GM21529 (cell line): ENCODE results near the gene GDF15.
"Not testable (repeated sequence)": the region's sequence is repeated elsewhere in the genome, so short reads cannot be mapped to it uniquely, and the experiment has no call there.

Source experiments
- ATAC-seq: cut with Tn5 transposase; IDR thresholded peaks from one replicate; pipeline ENCODE4 v1.9.1; 2021; ENCODE audit not compliant: unreplicated experiment

The GDF15 gene

GRCh38 chr19:18385675-18386542, at the start of gene GDF15:
Gene GDF15 (plus strand): TSS chr19:18386158. CDS start chr19:18386190, 32 bp downstream.
- ATAC-seq = no peak

GRCh38 chr19:18338541-18338940, 47.4 kb upstream of the GDF15 start:
- no peak for ATAC-seq

DNA sequence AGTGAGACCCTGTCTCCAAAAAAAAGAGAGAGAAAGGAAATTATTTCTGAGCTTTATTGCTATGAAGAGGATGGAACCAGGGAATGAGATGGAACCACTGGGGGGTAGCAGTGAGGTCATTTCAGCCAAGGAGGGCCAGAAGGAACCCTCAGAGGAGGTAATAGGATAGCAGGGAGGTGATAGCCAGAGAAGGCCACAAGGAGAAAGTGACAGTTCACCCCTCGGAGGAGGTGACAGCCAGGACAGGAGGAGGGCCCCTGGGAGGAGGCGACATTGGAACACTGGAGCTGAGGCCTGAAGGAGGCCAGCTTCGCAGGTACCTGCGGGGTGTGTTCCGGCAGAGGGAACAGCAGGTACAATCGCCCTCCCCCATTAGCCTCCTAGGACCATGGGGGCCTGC, 46.2 kb upstream of the GDF15 start:
- no peak for ATAC-seq

DNA sequence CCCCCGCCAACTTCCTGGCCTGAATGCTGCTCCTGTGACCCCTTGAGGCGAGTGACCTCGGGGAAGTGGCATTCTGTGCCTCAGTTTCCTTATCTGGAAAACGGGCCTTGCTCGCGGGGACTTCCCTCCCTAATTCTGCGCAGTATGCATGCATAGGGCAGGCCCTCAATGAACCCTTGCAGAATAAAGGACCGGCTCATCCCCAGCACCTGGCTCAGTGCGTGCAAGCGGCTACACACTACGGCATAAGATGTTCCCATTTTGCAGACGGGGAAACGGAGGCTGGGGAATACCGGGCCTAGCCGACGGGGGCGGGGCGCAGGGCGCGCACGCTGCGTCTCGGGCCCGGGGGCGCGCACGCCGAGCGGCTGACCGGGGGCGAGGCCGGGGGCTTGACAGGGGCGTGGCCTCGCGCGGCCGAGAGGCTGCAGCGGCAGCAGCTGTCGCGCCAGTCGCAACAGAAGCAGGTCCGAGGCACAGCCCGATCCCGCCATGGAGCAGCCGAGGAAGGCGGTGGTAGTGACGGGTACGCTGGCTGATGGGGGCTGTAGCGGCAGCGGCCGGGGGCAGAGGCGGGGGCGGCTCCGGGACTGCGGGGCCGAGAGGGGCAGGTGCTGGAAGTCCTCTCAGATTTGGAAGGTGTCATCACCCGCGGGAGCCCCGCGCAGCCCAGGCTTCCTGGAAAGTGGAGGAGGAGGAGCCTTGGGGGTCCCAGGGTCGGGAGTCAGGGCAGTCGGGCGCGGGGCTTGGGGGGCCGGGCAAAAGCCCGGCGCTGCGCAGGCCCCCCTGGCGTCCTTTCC, 45.6 kb upstream of the GDF15 start, which contains the start of gene PGPEP1:
TSS of gene PGPEP1 (plus strand) at position 409 of the 800 bp plus-strand sequence. CDS start at position 493, 84 bp downstream.
- ATAC-seq = no peak

DNA sequence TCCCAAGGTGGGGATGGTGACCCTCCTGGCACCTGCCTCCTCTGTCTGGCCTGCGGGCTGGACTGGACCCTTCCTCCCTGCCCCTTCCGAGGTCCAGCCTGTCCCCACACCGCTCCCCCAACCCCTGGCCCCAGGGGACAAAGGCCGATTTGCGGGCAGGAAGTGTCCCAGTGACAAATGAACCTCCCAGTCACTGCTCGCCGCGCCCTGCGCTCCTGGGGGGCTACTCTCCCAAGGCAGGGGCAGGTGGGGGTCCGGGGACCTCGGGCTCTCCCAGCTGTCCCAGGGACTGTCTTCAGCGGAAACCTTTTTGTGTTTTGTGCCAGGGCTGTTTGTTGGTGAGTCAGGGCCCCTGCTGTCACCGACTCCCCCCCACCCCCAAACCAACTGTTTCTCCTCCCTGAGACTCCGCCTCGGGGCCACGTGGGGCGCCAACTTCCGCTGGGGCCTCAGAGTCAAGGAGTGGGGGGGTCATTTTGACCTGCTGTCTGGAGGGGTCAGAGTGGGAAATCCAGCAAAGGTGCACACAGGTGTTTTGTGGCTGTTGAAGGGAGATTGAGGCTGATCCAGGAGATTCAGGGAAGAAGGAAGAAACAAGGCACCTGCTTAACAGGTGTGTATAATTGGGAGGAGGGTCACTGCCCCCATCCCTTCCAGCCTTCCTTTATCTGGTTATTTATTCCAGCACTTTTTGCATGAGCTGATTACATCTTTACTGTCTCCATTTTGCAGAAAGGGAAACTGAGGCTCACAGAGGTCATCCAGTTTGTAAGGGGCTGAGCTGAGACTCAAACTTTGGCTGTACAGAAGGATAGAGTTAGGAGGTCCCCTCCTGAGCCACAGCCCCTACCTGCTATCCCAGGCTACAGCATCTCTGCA, 44.7 kb upstream of the GDF15 start:
- peak; percentile 56 for ATAC-seq

GRCh38 chr19:18342090-18342632, 43.8 kb upstream of the GDF15 start:
- ATAC-seq = no peak

- ATAC-seq = no peak
Measured at GRCh38 chr19:18344582-18344950, 41.4 kb upstream of the GDF15 start.

GRCh38 chr19:18345296-18345695, 40.7 kb upstream of the GDF15 start:
- ATAC-seq = no peak

DNA sequence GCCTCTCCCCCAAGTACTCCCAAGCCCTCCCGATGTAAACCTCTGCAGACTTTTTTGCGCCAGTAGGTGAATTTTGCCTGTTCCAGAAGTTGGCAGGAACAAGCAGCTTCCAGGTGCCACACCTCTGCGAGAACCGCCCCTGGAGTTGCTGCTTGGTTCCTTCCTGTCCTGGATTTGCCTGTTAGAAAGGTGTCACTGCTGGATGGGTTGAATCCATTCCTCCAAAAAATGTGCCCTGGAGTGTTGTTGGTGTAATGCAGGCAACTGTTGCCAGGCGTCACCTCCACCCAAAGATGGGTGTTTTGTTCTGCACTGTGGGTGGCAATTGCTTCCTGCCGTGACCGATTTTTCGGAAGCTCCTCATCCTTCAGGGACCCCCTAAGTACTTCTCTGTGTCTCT, 39.9 kb upstream of the GDF15 start:
- ATAC-seq = no peak

- no peak for ATAC-seq
Measured at GRCh38 chr19:18348171-18348570, 37.8 kb upstream of the GDF15 start.

DNA sequence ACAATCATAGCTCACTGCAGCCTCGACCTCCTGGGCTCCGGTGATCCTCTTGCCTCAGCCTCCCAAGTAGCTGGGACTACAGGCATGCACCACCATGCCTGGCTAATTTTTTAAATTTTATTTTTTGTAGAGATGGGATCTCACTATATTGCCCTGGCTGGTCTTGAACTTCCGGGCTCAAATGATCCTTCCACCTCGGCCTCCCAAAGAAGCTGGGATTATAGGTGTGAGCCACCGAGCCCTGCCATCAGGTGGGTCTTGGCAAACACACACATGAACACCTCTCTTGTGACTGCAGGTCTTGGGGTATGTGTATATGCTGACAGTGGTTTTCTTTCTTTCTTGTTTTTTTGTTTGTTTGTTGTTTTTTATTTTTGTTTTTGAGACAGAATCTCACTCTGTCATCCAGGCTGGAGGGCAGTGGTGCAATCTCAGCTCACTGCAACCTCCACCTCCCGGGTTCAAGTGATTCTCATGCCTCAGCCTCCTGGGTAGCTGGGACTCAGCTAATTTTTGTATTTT, 37.1 kb upstream of the GDF15 start:
- ATAC-seq = not testable (repeated sequence)

GRCh38 chr19:18349524-18350128, 36.3 kb upstream of the GDF15 start:
- ATAC-seq = no peak

DNA sequence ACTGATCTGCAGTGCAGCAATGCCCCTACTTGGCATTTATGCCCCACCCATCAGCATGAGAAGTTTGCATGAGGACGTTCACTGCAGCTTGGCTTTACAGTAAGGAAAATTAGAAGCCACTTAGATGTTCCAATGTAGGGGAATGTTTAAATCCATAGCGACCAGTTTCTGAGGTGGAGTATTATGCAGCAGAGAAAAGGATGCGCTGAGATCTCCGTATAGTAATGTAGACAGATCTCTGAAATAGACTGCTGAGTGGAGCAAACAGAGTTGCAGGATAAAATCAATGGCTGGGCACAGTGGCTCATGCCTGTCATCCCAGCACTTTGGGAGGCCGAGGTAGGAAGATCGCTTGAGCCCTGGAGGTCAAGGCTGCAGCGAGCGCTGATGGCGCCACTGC, 35.5 kb upstream of the GDF15 start:
- ATAC-seq = no peak

DNA sequence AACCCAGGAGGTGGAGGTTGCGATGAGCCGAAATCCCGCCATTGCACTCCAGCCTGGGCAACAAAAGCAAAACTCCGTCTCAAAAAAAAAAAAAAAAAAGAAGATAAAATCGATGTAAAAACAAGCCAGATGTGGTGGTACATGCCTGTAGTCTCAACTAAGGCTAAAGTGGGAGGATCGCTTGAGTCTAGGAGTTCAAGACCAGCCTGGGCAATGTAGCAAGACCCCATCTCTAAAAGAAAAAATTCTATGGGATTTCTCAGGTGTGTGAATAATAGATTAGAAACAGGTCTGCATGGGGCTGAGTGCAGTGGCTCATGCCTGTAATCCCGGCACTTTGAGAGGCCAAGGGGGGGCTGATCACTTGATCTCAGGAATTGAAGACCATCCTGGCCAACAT, 34.4 kb upstream of the GDF15 start:
- no peak for ATAC-seq

DNA sequence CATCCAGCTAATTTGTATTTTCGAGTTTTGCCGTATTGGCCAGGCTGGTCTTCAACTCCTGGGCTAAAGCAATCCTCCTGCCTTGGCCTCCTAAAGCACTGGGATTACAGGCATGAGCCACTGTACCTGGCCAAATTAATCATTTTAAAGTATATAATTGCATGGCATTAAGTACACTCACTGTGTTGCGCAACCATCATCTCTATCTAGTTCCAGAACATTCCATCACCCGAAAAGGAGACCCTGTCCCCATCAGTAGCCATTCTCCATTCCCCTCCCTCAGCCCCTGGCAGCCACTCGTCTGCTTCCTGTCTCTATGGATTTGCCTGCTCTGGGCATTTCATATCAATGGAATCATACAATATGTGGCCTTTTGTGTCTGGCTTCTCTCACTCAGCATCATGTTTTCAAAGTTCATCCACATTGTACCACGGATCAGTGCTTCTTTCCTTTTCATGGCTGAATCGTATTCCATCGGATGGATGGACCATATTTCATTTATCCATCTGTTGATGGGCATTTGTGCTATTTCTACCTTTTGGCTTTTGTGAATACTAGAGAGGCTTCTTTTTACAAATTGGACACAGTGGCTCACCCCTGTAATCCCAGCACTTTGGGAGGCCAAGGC, 32.5 kb upstream of the GDF15 start:
- no peak for ATAC-seq

- ATAC-seq = not testable (repeated sequence)
Measured at GRCh38 chr19:18354743-18355142, 31.2 kb upstream of the GDF15 start.

DNA sequence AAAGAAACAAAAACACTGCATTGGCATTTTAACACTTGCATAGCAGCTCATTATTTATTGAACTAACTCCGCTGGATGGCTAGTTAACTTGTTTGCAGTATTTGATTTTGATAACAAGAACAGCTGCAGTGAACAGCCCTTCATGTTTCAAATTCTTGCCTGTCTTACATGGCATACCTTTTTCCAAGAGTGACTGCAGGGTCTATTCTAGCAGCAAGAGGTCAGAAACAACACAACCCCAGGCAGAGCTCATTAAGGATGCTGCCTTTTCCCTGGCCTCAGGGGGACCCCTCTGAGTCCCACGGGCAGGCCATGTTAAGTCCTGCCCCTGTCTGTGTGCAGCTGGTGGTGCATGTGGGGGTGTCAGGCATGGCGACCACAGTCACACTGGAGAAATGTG, 28.9 kb upstream of the GDF15 start:
- no peak for ATAC-seq

GRCh38 chr19:18361646-18362045, 24.3 kb upstream of the GDF15 start:
- ATAC-seq = no peak

- no peak for ATAC-seq
Measured at GRCh38 chr19:18362934-18363542, 22.9 kb upstream of the GDF15 start.
